ENCODE data around the gene SPIRE2.
A peak's percentile ranks its signal among the peaks of the same experiment; 100 is the strongest.

Gene SPIRE2

GRCh38 chr16:89861648-89862047, 33.4 kb downstream of the SPIRE2 start:
- TF ChIP-seq CTCF (IDR thresholded peaks at IDR 0.05; ENCODE audit: low read depth, low read length, missing control alignments), result no peak
- H3K4me3 ChIP-seq (ENCODE audit: low read depth, low read length), result no peak overlapping the region
- DNase-seq (ENCODE audit: low read depth), result no peak

DNA sequence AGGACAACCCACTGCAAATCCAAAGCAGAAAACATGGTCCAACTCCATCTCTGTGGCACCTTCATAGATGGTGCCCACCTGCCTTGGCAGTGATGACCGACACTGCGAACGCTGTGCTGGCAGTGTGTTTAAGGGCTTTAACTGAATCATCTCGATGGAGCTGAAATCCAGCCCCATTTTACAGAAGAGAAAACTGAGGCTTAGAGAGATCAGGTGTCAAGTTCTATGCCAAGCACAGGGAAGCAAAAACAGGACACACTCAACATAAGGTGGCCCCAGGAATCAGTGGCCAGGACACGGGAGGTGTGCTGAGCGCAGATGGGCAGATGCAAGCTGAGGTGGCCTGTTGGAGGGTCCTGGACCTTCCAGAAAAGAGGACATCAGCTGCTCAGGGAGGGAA, 34.5 kb downstream of the SPIRE2 start:
- H3K4me3 ChIP-seq (ENCODE audit: low read depth, low read length), result no peak overlapping the region
- TF ChIP-seq CTCF (IDR thresholded peaks at IDR 0.05; ENCODE audit: low read depth, low read length, missing control alignments), result no peak
- DNase-seq (ENCODE audit: low read depth), result no peak

- peak; percentile 55 for DNase-seq (ENCODE audit: low read depth)
- no peak overlapping the region for H3K4me3 ChIP-seq (ENCODE audit: low read depth, low read length)
- TF ChIP-seq CTCF (IDR thresholded peaks at IDR 0.05; ENCODE audit: low read depth, low read length, missing control alignments), result no peak
These were observed 35.7 kb downstream of the SPIRE2 start for GRCh38 chr16:89863741-89864526.

DNA sequence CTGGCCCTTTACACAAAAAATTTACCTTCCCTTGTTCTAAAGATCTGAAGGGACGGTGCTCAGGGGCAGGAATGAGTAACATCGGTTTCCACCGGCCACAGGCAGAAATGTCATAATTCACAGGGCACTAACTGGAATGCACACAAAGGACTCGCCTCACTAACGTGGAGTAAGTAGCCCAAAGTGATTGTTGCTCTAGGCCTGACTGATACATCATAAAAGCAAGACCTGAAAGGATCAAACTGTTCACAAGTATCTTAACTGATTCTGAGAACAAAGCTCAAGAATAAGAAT, 36.2 kb downstream of the SPIRE2 start:
- no peak for TF ChIP-seq CTCF (IDR thresholded peaks at IDR 0.05; ENCODE audit: low read depth, low read length, missing control alignments)
- DNase-seq (ENCODE audit: low read depth), result no peak
- H3K4me3 ChIP-seq (ENCODE audit: low read depth, low read length), result no peak overlapping the region

- H3K4me3 ChIP-seq (ENCODE audit: low read depth, low read length), result no peak overlapping the region
- no peak for DNase-seq (ENCODE audit: low read depth)
- TF ChIP-seq CTCF (IDR thresholded peaks at IDR 0.05; ENCODE audit: low read depth, low read length, missing control alignments), result no peak
These were observed 39.6 kb downstream of the SPIRE2 start for GRCh38 chr16:89867918-89868317.

DNA sequence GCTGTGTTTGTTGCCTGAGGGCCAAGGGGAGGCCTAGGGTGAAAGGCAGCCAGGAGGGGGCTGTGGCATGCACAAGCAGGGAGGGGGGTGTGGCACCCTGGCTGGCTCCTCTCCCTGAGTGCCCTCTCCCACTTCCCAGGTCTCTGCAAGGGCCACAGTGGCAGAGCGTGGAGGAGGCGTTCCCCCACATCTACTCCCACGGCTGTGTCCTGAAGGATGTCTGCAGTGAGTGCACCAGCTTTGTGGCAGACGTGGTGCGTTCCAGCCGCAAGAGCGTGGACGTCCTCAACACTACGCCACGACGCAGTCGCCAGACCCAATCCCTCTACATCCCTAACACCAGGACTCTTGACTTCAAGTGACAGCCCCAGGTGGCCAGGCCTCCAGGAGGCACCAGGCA, 41.6 kb downstream of the SPIRE2 start:
- TF ChIP-seq CTCF (IDR thresholded peaks at IDR 0.05; ENCODE audit: low read depth, low read length, missing control alignments), result no peak
- H3K4me3 ChIP-seq (ENCODE audit: low read depth, low read length), result no peak overlapping the region
- DNase-seq (ENCODE audit: low read depth), result no peak

- no peak for TF ChIP-seq CTCF (IDR thresholded peaks at IDR 0.05; ENCODE audit: low read depth, low read length, missing control alignments)
- no peak overlapping the region for H3K4me3 ChIP-seq (ENCODE audit: low read depth, low read length)
- DNase-seq (ENCODE audit: low read depth), result no peak
These were observed 42.2 kb downstream of the SPIRE2 start for GRCh38 chr16:89870440-89870839.
